HCT116 (cell line): ENCODE results near the gene ZFP36. TPM values are rescaled to one million over a fixed set of nuclear protein-coding genes. Genes with fewer than 3 reads are reported as not detected.

Experiments
- ATAC-seq: fragments of 200-7000 bp; cut with Tn5 transposase; 2 replicates; pipeline ENCODE4 v1.9.1; 2020; ENCODE audit warnings: mild to moderate bottlenecking, moderate library complexity
- BruUV-seq: library from RNA; stranded (reverse); fragments of 400-500 nt; replicated peaks from 2 replicates; lab custom pipeline; 2021; lab: Mats Ljungman, UMichigan
- CTCF ChIA-PET: fragments of 300-600 bp; sonication (Branson Sonifier 250); formaldehyde crosslinking; loops from one replicate; lab custom pipeline; 2021; ENCODE audit warnings: antibody characterized with exemption; lab: Charles Lee
- POLR2A ChIA-PET: fragments of 300-600, 350-600 bp; sonication (Branson Sonifier 250); formaldehyde crosslinking; loops from one replicate; lab custom pipeline; 2021; ENCODE audit warnings: antibody characterized with exemption; lab: Charles Lee
- RAD21 ChIA-PET, 2 experiments: fragments of 300-600 bp; sonication (Branson Sonifier 250); formaldehyde crosslinking; loops; one replicate each; lab custom pipeline; 2023; ENCODE audit warnings: low total read pairs in 2 of 2; ENCODE audit not compliant: uncharacterized antibody in 2 of 2, unreplicated experiment in 2 of 2, low non-redundant PET in 1 of 2; lab: Charles Lee
- DNase-seq: peaks from one replicate; pipeline ENCODE4 v3.0.0-alpha.2; 2010; ENCODE audit warnings: low read depth, low spot score
- H2AFZ ChIP-seq: fragments of 200-600 bp; shearing (Covaris generic), sonication (generic); 2 replicates; pipeline ENCODE4 v1.6.1; 2017; ENCODE audit warnings: low read depth, mixed run types, mixed read lengths, antibody characterized with exemption, low read length; ENCODE audit not compliant: poor library complexity, severe bottlenecking
- H3K27ac ChIP-seq: 2 replicates; pipeline ENCODE4 v1.5.1; 2012; ENCODE audit warnings: low read depth, low read length
- H3K27me3 ChIP-seq: fragments of 200-600 bp; sonication (generic); 2 replicates; pipeline ENCODE4 v1.6.1; 2016; ENCODE audit warnings: mixed run types, low read length, mixed read lengths; ENCODE audit not compliant: insufficient read depth
- H3K36me3 ChIP-seq, 2 experiments: fragments of 200-500 bp in 1 of 2; fragments of 200-600 bp in 1 of 2; sonication (Bioruptor generic) in 1 of 2; sonication (generic) in 1 of 2; 2 replicates each; pipeline versions ENCODE4 v1.5.1 to v1.6.1; 2014 to 2016; ENCODE audit warnings: low read length in 2 of 2, inconsistent platforms in 1 of 2, mixed read lengths in 1 of 2, mixed run types in 1 of 2; ENCODE audit not compliant: insufficient read depth in 2 of 2, control insufficient read depth in 1 of 2
- H3K4me1 ChIP-seq, 2 experiments: fragments of 200-600 bp in 1 of 2; sonication (generic) in 1 of 2; 2 replicates each; pipeline versions ENCODE4 v1.5.1 to v1.6.1; 2012 to 2017; ENCODE audit warnings: low read length in 2 of 2, inconsistent platforms in 1 of 2, mild to moderate bottlenecking in 1 of 2, mixed read lengths in 1 of 2, mixed run types in 1 of 2, moderate library complexity in 1 of 2; ENCODE audit not compliant: insufficient read depth in 2 of 2, control insufficient read depth in 1 of 2
- H3K4me2 ChIP-seq: fragments of 200-600 bp; sonication (generic); 2 replicates; pipeline ENCODE4 v1.6.1; 2017; ENCODE audit warnings: mixed run types, low read length, mixed read lengths
- H3K4me3 ChIP-seq, 2 experiments: fragments of 200-600 bp in 1 of 2; sonication (generic) in 1 of 2; replicated peaks in 1 of 2; 2 replicates each; pipeline ENCODE4 v1.5.1; 2011 to 2016; ENCODE audit warnings: low read length in 2 of 2, control low read depth in 1 of 2, low read depth in 1 of 2, mild to moderate bottlenecking in 1 of 2, mixed read lengths in 1 of 2, mixed run types in 1 of 2
- H3K79me2 ChIP-seq: fragments of 200-600 bp; sonication (generic); 2 replicates; pipeline ENCODE4 v1.6.1; 2017; ENCODE audit warnings: mild to moderate bottlenecking, mixed run types, low read length, moderate library complexity, mixed read lengths; ENCODE audit not compliant: insufficient read depth
- H3K9ac ChIP-seq: fragments of 200-600 bp; sonication (generic); 2 replicates; pipeline ENCODE4 v1.6.1; 2016; ENCODE audit warnings: low read length, mixed read lengths
- H3K9me2 ChIP-seq: fragments of 200-600 bp; sonication (generic), shearing (Covaris generic); 2 replicates; pipeline ENCODE4 v1.6.1; 2017; ENCODE audit warnings: mixed run types, mild to moderate bottlenecking, moderate library complexity; ENCODE audit not compliant: insufficient read depth
- H3K9me3 ChIP-seq, 2 experiments: fragments of 200-500 bp in 1 of 2; fragments of 200-600 bp in 1 of 2; sonication (Bioruptor generic) in 1 of 2; sonication (generic) in 1 of 2; 2 replicates each; pipeline ENCODE4 v1.6.1; 2014 to 2017; ENCODE audit warnings: low read length in 2 of 2, mixed read lengths in 2 of 2, inconsistent platforms in 1 of 2, low read depth in 1 of 2, mild to moderate bottlenecking in 1 of 2, mixed run types in 1 of 2, moderate library complexity in 1 of 2; ENCODE audit not compliant: control insufficient read depth in 1 of 2, insufficient read depth in 1 of 2
- H4K20me1 ChIP-seq: fragments of 200-600 bp; sonication (generic), shearing (Covaris generic); 2 replicates; pipeline ENCODE4 v1.6.1; 2017; ENCODE audit warnings: mixed run types, mild to moderate bottlenecking, moderate library complexity; ENCODE audit not compliant: insufficient read depth
- ATF3 ChIP-seq: IDR thresholded peaks from 2 replicates; pipeline ENCODE4 v1.6.1; 2012
- CBX3 ChIP-seq: IDR thresholded peaks from 2 replicates; pipeline ENCODE4 v1.6.1; 2012; ENCODE audit warnings: low read depth
- CEBPB ChIP-seq: IDR thresholded peaks from 2 replicates; pipeline ENCODE4 v1.6.1; 2012; ENCODE audit warnings: low read depth
- CTCF ChIP-seq, 3 experiments: fragments of 200-600 bp in 1 of 3; sonication (generic) in 1 of 3; IDR thresholded peaks in 2 of 3; conservative IDR thresholded peaks in 1 of 3; 2 replicates each; pipeline ENCODE4 v1.5.1; 2012 to 2017; ENCODE audit warnings: low read depth in 2 of 3, low read length in 2 of 3, antibody characterized with exemption in 1 of 3, borderline replicate concordance in 1 of 3, control low read depth in 1 of 3, mild to moderate bottlenecking in 1 of 3, mixed read lengths in 1 of 3, mixed run types in 1 of 3, moderate library complexity in 1 of 3; ENCODE audit not compliant: insufficient read depth in 1 of 3
- ELF1 ChIP-seq: IDR thresholded peaks from 2 replicates; pipeline ENCODE4 v1.6.1; 2012; ENCODE audit warnings: low read depth, borderline replicate concordance
- EZH2 ChIP-seq: fragments of 200-600 bp; sonication (generic); IDR thresholded peaks from 2 replicates; pipeline ENCODE4 v1.6.1; 2017; ENCODE audit warnings: antibody characterized with exemption, mixed run types
- EZH2phosphoT487 ChIP-seq: fragments of 200-600 bp; IDR thresholded peaks from 2 replicates; pipeline ENCODE4 v1.6.1; 2018; ENCODE audit warnings: antibody characterized with exemption, borderline replicate concordance
- FOSL1 ChIP-seq: IDR thresholded peaks from 2 replicates; pipeline ENCODE4 v1.6.1; 2012; ENCODE audit warnings: low read depth
- JUND ChIP-seq: IDR thresholded peaks from 2 replicates; pipeline ENCODE4 v1.6.1; 2012
- POLR2AphosphoS5 ChIP-seq: IDR thresholded peaks from 2 replicates; pipeline ENCODE4 v1.6.1; 2011; ENCODE audit warnings: mild to moderate bottlenecking, low read depth, low read length, moderate library complexity
- REST ChIP-seq: IDR thresholded peaks from 2 replicates; pipeline ENCODE4 v1.6.1; 2012; ENCODE audit warnings: low read depth
- SIN3A ChIP-seq: IDR thresholded peaks from 2 replicates; pipeline ENCODE4 v1.6.1; 2012; ENCODE audit warnings: low read depth
- SP1 ChIP-seq: IDR thresholded peaks from 2 replicates; pipeline ENCODE4 v1.6.1; 2012; ENCODE audit warnings: low read depth
- TCF7L2 ChIP-seq: IDR thresholded peaks from 2 replicates; pipeline ENCODE4 v1.7.0; 2011; ENCODE audit warnings: borderline replicate concordance, inconsistent platforms; ENCODE audit not compliant: insufficient read depth, insufficient read length; ENCODE audit errors: extremely low read depth
- YY1 ChIP-seq: IDR thresholded peaks from 2 replicates; pipeline ENCODE4 v1.6.1; 2011; ENCODE audit warnings: low read length, low read depth, moderate library complexity, mild to moderate bottlenecking; ENCODE audit not compliant: insufficient replicate concordance; ENCODE audit errors: extremely low read depth
- ZBTB33 ChIP-seq: IDR thresholded peaks from 2 replicates; pipeline ENCODE4 v1.6.1; 2011; ENCODE audit warnings: mild to moderate bottlenecking, low read length, moderate library complexity; ENCODE audit not compliant: insufficient replicate concordance; ENCODE audit errors: extremely low read depth
- ZFX ChIP-seq: fragments of 450-650 bp; IDR thresholded peaks from 2 replicates; pipeline ENCODE4 v1.6.1; 2017
- intact Hi-C: fragments of 100-400 bp; cut with micrococcal nuclease; formaldehyde crosslinking; loops from 2 replicates; pipeline ENCODE4 v1.10.0; 2022
- total RNA-seq: library from RNA; stranded (reverse); gene quantifications from one replicate; pipeline ENCODE4 v1.2.1, GENCODE V29; 2021; ENCODE audit not compliant: unreplicated experiment

Gene ZFP36
- total RNA-seq, 1 experiment from 2014 or later, result 131 TPM

GRCh38 chr19:39417463-39418181, 11.0 kb downstream of the ZFP36 start:
- H3K9me3 ChIP-seq, result no peaks in the 10 kb centered on the region
- RAD21 ChIA-PET, result no interaction called here
- peaks cover 8 to 21% of the 10 kb centered on the region in 2 experiments; a peak in 3 of 4 replicates for H3K4me1 ChIP-seq
- H3K9me2 ChIP-seq, result no peaks in the 10 kb centered on the region
- POLR2A ChIA-PET, result interaction anchor here (1.7 to 2.2 kb wide), 2 partner anchors 10 to 18 kb away, joined by 7 to 9 read pairs; partner anchors contain the start of gene RPS16
- no peak for TF ChIP-seq SIN3A
- no peak for TF ChIP-seq CTCF (IDR thresholded peaks at IDR 0.05 in 2 of 3, conservative IDR thresholded peaks at IDR 0.05 in 1 of 3; ENCODE audit: borderline replicate concordance in 1 of 3, insufficient read depth in 1 of 3, low read depth in 2 of 3, low read length in 2 of 3)
- TF ChIP-seq ZFX, result no peak
- TF ChIP-seq ZBTB33, result no peak
- TF ChIP-seq CEBPB, result no peak
- TF ChIP-seq SP1, result no peak
- no peak for TF ChIP-seq EZH2
- TF ChIP-seq EZH2phosphoT487, result no peak
- TF ChIP-seq CBX3, result no peak
- no peak for TF ChIP-seq POLR2AphosphoS5
- TF ChIP-seq ATF3, result no peak
- TF ChIP-seq REST, result no peak
- TF ChIP-seq ELF1, result no peak
- TF ChIP-seq TCF7L2, result no peak
- no peak for TF ChIP-seq FOSL1
- no peak for TF ChIP-seq JUND
- no peak for TF ChIP-seq YY1
- TF ChIP-seq, all 23 proteins: peak for 0
- Histone ChIP-seq H3K27me3 (no peaks in the 10 kb centered on the region), H4K20me1 (no peaks in the 10 kb centered on the region), H3K27ac (no peak overlapping the region), H3K9ac (no peak overlapping the region), H3K4me3 (no peak overlapping the region), H3K36me3 (0 out of 4 replicates have a peak, but pooled peaks cover 0 to 4% of the 10 kb centered on the region in 2 experiments), H3K79me2 (no peaks in the 10 kb centered on the region; the same call in 1 of the 2 replicates), H3K4me2 (no peak overlapping the region), H2AFZ (no peak overlapping the region)
- CTCF ChIA-PET, result interaction anchor here (1.2 kb wide), 1 partner anchor 20 kb away, joined by 3 read pairs; no protein-coding TSS in a partner anchor
- intact Hi-C loops, result no loop called here
- BruUV-seq, result no TSS peak
- DNase-seq (no peak), ATAC-seq (no peak)
